Measurements from ENCODE around the gene CIAO3.
"Not testable (repeated sequence)": the region's sequence is repeated elsewhere in the genome, so short reads cannot be mapped to it uniquely, and the experiment has no call there.

CIAO3 gene

DNA sequence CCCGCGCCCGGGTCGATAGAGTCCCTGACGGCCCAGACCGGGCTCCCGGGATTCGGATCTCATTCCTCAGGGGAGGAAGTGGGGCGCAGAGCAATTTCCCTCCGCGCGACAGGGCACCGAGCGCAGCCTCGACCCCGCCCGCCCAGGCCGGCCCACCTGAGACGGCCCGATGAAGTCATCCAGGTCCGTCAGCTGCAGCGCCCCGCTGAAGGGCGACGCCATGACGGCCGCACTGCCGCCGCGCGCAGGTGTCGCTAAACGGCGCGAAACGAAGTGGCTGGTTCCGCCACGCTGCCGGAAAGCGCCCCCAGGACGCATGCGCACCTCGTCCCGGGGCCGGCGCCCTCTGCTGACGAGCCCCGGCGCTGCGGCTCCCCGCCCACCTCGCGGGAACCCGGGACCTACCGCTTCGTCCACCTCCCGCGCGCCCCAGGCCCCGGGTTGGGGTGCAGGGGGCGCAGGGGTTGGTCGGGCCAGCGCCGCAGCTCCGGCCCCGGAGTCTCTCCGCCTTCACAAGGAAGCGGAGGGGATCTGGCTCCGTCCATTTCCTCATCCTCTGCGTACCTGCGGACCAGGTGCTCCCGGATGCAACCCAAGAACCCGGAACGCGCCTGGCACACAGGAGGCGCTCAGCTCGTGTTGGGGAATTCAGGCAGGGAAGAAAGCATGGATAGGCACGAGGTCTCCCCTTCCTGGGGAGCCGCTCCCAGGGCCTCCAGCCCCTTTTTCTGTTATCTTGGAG lies at the start of gene CIAO3:
CIAO3 (minus strand) TSS at position 234 of the 742 bp plus-strand sequence; CDS start at position 222, 12 bp downstream.
- DNase-seq = peak; percentile 92

DNA sequence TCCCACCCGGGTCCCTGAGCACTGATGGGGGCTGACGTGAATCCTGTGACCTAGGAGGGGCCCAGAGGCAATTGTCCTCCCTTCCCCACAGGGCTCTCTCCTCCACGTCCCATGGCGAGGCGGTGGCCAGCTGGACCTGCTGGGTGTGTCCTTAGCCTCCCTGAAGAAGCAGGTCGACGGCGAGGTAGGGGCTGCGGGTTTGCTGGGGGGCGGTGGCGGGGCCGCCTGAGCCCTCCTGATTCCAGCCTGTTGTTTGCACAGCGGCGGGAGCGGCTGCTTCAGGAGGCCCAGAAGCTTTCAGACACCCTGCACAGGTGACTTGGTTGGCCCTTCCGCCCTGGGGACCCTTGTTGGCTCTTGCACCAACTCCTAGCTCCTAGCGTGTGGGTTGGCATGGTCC lies 49.3 kb upstream of the CIAO3 start:
- no peak for DNase-seq

DNA sequence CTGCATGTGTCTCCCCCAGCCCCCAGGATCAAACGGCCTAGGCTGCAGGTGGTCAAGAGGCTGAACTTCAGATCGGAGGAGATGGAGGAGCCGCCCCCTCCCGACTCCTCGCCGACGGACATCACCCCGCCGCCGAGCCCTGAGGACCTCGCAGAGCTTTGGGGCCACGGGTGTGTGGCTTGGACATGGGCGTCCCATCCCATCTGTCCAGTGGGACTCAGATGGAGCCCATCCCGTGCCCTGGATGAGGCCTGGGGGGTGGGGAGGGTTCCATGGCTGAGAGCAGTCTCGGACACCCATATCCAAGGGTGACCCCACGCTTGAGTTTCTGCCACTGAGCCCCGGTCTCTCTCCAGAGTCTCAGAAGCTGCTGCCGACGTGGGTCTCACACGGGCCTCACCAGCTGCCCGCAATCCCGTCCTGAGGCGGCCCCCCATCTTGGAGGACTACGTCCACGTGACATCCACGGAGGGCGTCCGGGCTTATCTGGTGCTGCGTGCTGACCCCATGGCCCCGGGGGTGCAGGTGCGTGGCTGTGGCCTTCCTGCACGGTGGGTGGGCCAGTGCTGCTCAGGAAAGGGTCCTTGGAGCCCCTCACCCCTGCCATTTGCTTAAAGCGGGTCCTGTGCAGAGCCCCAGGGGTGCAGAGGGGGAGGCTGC lies 48.5 kb upstream of the CIAO3 start:
- no peak for DNase-seq

DNA sequence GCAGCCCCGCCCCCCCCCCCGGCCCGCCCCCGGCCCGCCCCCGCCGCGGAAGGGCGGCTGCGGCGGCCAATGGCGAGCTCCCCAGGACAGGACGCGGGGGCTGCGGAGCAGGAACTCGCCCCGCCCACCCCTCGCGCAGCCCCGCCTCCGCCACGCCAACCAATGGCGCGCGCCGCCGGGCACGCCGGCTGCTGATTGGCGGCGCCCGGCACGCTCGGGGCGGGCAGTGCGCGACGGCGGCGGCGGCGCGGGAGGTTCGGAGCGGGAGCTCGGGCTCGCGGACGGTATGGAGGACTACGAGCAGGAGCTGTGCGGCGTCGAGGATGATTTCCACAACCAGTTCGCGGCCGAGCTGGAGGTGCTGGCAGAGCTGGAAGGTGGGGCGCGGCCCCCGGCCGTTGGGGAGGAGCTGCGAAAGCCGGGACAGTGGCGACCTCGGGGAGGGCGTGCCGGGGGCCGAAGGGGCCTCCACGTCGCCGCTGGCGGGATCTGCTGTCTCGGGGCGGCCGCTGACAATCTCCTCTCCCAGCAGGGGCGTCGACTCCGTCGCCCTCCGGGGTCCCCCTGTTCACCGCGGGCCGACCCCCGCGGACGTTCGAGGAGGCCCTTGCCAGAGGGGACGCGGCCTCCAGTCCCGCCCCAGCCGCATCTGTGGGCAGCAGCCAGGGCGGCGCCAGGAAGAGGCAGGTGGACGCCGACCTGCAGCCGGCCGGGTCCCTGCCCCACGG lies 47.8 kb upstream of the CIAO3 start, which contains the start of gene CHTF18:
CHTF18 (plus strand) TSS at position 222 of the 728 bp plus-strand sequence; CDS start at position 287, 65 bp downstream.
- DNase-seq = peak; percentile 90

DNA sequence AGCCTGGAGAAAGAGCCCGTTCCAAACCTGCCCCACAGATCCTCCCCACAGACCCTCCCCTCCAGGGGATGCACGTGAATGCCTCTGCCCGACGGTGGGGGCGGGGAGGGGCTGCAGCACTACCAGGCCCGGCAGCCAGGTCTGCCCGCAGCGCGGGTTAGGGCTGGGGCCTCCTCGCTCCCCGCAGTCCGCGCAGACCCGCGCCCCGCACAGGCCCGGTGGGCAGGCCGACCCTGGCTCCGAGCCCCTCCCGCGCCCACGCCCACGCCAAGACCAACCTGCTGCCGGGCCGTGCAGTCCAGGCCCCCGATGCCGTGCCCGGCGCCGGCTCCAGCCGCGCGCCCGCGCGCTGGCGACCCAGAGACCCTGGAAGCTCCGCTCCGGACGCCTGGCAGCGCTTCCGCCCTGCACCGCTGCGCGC lies 47.2 kb upstream of the CIAO3 start, which contains the start of gene RPUSD1:
RPUSD1 (minus strand) TSS at position 404 of the 421 bp plus-strand sequence. CDS start 644 bp downstream, outside the sequence.
- no peak for DNase-seq

DNA sequence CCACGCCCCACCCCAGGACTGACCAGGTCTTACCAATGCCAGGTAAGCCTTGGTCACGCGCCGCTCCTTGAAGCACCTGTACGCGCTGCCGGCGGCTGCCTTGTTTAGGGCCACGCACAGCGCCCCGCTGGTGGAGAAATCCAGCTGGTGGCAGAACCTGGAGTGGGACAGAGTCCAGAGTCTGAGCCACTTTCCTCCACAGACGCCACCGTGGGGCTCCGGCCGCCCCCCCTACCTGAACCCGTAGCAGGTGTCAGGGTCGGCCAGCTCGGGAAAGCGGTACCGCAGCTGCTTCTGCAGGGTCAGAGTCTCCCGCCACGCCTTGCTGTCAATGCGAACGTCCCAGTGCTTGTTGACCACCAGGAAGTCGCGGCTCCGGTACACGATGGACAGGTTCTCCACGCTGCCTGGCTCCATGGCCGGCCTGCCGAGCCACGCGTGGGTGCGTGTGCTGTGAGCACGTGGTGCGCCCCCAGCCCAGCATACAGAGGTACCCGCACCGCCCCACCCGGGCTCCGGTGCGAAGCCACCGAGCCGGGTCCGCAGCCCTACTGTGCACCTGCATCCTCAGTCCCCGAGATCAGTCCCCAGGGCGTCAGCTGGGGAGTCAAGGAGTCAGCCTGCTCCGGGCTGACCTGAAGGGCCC lies 46.6 kb upstream of the CIAO3 start:
- DNase-seq = no peak

DNA sequence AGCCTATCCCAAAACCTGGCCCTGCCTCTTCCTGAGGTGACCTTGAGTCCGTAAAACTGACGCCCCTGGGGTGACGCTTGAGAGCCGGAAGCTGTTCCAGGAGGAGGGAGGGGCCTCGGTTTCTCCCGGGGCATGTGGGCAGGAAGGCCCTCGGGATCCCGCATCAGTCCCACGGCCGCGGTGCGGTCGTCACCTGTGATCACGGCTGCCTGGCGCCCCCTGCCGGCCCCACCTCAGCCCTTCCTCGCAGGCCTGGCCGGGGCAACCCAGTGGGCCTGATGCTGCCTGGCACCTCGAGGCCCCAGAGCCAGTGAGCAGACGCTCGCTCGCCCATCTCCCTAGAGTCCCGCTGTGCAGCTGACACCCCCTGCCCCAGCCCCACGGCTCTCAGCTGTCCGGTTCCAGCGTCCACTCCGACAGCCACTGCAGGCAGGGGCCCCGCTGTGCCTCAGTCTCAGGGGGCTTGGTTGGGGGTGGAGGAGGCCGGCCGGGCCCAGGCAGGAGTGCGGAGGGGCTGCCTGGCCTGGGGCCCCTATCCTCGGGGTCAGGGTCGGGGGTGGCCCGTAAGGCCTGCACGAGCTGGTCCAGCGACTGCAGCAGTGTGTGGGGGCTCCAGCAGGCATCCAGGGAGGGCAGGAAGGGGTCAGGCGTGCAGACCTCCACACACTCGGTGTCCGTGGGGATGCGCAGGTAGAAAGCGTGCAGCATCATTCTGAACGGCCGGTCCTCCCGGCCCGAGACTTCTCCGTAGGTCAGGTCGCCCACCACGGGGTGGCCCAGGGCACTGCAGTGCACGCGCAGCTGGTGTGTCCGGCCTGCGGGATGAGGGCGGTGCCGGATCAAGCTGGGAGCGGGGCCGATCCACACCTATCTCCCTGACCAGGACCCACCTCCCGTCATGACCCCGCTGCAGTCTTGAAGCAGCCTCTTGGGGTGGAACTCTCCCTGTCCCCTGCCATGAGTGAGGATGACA lies 45.1 kb upstream of the CIAO3 start:
- peak; percentile 76 for DNase-seq

DNA sequence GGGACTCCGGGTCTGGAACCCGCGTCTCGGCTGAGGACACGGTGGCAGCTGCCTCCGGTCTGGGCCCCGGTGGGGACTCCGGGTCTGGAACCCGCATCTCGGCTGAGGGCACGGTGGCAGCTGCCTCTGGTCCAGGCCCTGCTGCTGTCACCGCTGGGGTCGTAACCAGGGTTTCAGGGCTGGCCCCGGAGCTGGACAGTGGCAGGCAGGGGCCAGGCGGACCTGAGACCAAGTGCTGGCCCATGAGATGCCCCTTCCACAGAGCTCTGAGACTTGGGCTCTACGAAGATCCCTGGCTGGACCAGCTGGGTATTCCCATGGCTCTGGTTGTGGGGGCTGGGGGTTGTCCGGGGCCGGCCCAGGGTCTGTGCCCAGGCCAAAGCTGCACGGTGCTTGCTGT lies 43.6 kb upstream of the CIAO3 start:
- no peak for DNase-seq

DNA sequence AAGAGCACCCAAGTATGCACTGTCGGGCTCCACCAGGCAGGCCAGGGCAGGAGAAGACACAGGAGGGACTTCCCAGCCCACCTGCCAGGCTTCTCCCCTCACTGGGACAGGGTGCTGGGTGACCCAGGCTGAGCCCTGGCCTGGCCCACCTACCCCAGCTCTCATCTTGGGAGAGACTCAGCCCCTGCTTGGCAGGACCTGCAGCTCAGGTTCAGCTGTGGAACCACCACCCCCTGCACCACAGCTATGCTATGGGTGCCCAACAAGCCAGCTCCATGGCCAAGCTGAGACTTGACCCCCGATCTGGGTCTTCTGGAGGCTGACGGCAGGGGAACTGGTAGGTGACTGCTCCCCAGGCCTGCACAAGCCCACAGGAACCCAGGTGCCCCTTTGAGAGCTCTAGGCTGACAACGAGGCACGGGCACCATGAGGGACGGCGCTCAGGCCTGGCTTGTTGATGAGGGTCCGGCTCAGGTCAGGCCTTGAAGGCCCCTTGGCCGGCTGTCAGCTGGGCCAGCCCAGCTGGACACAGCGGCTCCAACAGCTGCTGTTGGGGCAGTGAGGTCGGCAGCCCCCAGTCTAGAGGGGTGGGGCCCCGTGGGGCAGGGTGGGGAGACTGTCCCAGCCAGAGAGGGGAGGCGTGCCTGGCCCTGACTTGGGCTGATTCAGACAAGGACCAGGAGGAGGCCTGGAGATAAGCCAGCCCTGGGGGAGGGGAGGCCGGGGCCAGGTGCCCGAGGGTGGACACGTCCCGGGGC lies 42.8 kb upstream of the CIAO3 start:
- DNase-seq = no peak

DNA sequence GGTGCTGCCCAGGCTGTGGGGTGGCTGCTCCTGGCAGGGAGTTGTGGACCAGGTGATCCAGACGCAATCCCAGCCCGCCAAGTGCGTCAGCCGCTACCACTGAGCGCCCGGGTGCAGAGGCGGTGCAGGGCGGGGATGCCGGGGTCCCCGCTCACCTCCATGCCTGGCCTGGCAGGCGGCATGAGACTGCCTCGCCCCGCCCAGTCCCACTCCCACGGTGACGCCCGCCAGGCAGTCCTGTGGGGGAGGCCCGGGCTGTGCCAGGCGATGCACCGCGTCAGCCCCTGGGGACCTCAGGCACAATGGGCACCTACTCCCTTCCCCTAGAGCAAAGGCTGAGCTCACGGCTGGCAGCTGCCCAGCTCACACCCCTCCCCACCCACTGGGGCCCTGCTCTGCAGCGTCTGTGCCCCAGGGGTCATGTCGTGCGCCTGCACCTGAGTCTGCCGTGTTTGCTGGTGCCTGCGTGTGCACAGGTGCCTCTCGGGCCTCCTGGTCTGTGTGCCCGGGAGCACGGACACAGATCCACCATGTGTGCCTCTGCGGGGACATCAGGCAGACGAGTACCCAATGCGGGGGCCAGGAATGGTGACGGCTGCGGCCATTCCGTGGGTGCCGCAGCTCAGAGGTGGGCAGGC lies 42.1 kb upstream of the CIAO3 start:
- DNase-seq = no peak

DNA sequence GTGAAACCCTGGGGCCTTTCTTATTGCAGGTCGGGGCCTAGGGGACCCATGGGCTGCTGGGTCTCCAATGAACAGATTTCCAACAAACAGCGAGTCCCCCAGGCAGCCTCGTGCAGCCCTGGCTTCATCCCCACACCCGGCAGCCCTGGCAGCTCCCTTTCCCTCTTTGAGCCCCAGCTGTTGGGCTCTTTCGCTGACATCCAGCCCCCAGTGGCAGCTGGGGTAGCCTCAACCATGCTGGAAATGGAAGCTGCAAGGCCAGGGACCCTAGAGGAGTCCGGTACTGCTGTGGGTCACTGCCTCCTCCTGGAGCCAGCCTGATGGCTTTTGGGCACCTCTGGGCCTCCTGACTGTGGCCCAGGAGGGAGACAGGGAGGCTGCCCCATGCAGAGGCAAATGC lies 41.5 kb upstream of the CIAO3 start:
- no peak for DNase-seq

DNA sequence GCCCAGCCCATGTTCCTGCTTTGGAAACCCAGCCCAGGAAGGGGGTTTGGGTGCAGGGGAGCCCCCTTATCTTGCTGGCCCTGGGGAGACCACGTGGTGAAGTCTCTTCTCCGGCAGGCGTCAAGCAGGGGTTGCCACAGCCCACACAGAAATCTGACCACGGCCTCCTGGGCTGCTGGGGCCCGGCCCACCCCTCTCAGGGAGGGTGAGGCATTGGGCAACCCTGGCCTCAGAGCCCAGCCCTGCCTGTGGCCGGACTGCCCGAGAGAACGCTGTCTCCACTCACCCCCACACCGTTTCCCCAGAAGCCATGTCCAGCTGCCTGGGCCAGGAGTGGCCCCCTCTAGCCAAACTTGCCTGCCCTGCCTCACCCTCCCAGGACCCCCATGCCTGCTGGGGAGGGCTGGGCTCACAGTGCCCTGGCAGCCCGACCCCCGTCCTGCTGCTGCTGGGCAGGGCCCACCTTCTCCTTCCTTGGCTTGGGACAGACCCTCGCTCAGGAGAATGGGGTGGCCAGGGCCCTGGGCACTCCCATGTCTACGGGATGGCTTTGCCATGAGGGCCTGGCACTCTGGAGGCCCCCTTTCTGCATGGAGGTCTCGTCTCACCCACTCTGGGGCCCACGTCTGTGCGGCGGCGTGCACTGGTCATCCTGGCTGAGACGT lies 40.7 kb upstream of the CIAO3 start:
- no peak for DNase-seq

DNA sequence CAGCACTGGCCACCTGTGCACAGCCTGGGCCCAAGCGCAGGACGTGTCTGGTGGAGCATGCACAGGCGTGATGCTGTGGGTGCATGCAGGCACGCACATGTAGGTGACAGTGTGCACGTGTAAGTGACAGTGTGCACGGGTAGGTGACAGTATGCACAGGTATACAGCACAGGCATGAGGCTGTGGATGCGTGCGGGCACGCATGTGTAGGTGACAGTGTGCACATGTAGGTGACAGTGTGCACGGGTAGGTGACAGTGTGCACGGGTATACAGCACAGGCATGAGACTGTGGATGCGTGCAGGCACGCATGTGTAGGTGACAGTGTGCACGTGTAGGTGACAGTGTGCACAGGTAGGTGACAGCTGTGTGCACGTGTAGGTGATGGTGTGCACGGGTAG lies 39.5 kb upstream of the CIAO3 start:
- no peak for DNase-seq

DNA sequence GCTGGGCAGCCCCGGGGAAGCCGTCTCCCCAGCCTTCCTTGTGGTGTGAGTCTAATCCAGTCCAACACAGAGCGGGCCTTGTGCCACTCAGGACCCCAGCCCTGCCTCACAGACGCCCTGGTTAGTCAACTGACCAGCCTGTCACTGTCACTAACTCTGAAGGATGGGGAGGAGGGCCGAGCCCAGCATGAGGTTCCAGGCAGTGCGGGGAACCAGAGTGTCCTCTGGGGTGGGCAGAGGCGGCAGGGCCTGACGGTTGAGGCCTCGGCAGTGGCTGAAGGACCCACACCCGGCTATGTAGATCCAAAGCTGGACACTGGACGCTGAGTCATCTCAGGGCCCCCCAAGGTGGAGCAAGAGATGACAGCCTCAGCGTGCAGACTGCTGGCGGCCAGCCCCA lies 38.8 kb upstream of the CIAO3 start:
- DNase-seq = no peak

DNA sequence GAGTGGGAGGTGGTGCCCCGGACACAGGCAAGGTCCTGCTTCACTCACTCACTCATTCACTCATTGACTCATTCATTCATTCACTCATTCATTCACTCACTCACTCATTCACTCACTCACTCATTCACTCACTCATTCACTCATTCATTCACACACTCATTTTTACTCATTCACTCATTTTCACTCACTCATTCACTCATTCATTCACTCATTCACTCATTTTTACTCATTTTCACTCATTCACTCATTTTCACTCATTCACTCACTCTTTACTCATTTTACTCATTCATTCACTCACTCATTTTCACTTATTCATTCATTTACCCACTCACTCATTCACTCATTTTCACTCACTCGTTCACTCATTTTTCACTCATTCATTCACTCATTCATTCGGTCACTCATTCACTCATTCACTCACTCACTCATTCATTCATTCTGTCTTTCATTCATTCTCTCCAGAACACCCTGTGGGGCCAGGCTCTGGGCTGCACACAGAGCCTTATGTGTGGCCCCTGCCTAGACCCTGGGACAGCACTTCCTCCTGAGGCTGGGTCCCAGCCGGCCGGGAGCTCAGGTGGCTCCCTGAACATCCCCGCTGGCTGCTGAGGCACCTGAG lies 38.2 kb upstream of the CIAO3 start:
- no peak for DNase-seq

DNA sequence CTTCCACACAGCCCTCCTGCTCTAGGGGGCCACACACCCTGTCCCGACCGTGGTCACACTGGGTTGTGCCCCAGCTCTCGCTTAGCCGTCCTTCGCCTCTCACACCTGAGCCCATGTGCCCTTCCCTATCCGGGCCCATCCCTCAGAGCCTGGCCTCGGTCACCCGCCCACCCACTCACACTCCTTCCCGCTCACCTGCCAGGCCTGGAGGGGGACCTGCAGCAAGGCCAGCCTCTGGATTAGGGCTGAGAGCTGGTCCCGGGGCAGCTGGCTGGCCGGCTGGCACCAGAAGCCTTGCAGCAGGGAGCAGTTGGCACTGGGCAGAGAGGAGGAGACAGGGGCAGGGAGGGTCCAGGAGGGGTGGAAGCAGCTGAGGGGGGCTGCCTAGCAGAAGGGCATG lies 37.6 kb upstream of the CIAO3 start:
- DNase-seq = no peak

DNA sequence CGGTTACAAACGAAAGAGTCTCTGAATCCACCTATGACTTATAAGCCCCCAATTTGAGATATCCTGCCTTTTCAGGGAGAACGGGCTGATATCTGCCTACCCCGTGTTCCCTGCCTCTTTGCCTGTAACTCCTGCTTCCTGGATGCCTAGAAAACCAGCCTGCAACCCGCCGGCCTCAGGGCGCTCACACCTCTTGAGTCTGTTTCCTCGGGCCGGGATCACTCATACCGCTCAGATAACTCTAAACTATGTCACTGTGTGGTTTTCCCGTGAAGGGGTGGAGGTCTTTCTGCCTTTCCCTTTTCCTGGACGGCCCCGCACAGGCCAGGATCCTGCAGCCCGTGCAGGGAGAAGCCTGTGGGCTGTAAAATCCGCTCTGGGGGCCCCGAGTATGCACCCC lies 37.0 kb upstream of the CIAO3 start:
- DNase-seq = no peak

DNA sequence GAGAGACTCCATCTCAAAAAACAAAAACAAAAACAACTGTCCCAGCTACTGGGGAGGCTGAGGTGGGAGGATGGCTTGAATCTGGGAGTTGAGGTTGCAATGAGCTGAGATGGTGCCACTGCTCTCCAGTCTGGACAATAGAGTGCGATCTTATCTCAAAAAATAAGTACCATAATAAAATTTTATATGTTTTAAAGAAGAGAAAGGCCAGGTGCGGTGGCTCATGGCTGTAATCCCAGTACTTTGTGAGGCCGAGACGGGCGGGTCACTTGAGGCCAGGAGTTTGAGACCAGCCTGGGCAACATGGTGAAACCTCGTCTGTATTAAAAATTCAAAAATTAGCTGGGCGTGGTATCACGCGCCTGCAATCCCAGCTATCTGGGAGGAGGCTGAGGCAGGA lies 36.0 kb upstream of the CIAO3 start:
- no peak for DNase-seq

DNA sequence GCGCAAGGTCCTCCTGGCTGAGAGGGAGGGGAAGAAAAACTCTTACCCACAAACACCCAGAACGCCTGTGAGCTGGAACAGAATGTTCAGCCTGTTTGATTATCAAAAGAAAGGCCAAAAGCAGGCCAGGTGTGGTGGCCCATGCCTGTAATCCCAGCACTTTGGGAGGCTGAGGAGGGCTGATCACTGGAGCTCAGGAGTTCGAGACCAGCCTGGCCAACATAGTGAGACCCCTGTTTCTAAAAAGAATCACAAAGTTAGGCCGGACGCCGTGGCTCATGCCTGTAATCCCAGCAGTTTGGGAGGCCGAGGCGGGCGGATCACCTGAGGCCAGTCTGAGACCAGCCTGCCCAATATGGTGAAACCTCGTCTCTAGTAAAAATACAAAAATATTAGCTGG lies 35.5 kb upstream of the CIAO3 start:
- DNase-seq = not testable (repeated sequence)
